Esophagus muscularis mucosa (tissue), 4 donors: ENCODE data around the gene EGR4.

Experiments used
- EP300 ChIP-seq: sonication (generic); formaldehyde crosslinking; IDR thresholded peaks from one replicate; pipeline ENCODE4 v1.6.1; 2017; ENCODE audit warnings: antibody characterized with exemption
- POLR2A ChIP-seq: fragments of 450-650 bp; IDR thresholded peaks from one replicate; pipeline ENCODE4 v1.6.1; 2017; ENCODE audit warnings: antibody characterized with exemption, moderate library complexity, mild to moderate bottlenecking, low read depth
- POLR2AphosphoS5 ChIP-seq, 2 donors: sonication (generic); formaldehyde crosslinking; IDR thresholded peaks; one replicate each; pipeline ENCODE4 v1.6.1; 2017; ENCODE audit warnings: antibody characterized with exemption in 2 of 2
- TF ChIP-seq, protein P1 (sequence below), 3 experiments: fragments of 200-600 bp in 2 of 3; fragments of 450-650 bp in 1 of 3; sonication (generic) in 2 of 3; IDR thresholded peaks; one replicate each; pipeline ENCODE4 v1.5.1; 2017 to 2019; ENCODE audit warnings: antibody characterized with exemption in 3 of 3, mild to moderate bottlenecking in 2 of 3, moderate library complexity in 1 of 3

DNA sequence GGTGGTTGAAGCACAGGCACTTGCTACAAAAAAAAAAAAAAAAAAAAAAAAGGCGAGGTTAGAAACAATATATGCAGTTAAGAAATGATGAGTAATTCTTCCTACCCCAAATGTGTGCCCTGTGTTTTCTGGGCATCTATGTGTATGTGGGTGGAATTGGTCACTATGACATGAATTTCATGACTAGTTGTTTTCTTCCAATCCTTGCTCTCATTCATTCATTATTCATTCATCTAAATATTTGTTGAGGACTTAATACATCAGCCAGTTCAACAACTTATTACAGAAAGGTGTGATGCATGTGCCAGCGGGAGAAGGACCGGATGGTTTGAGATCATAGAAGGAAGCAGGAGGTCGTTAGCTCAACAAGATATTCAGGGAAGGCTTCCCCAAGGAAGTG, 8.3 kb upstream of the EGR4 start:
- TF ChIP-seq, protein P1, sequence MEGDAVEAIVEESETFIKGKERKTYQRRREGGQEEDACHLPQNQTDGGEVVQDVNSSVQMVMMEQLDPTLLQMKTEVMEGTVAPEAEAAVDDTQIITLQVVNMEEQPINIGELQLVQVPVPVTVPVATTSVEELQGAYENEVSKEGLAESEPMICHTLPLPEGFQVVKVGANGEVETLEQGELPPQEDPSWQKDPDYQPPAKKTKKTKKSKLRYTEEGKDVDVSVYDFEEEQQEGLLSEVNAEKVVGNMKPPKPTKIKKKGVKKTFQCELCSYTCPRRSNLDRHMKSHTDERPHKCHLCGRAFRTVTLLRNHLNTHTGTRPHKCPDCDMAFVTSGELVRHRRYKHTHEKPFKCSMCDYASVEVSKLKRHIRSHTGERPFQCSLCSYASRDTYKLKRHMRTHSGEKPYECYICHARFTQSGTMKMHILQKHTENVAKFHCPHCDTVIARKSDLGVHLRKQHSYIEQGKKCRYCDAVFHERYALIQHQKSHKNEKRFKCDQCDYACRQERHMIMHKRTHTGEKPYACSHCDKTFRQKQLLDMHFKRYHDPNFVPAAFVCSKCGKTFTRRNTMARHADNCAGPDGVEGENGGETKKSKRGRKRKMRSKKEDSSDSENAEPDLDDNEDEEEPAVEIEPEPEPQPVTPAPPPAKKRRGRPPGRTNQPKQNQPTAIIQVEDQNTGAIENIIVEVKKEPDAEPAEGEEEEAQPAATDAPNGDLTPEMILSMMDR (IDR thresholded peaks at IDR 0.05): no peak
- TF ChIP-seq POLR2AphosphoS5 (IDR thresholded peaks at IDR 0.05) (no peak), POLR2A (no peak), EP300 (no peak)
